ENCODE measurements around the gene RTL1.

The RTL1 gene

DNA sequence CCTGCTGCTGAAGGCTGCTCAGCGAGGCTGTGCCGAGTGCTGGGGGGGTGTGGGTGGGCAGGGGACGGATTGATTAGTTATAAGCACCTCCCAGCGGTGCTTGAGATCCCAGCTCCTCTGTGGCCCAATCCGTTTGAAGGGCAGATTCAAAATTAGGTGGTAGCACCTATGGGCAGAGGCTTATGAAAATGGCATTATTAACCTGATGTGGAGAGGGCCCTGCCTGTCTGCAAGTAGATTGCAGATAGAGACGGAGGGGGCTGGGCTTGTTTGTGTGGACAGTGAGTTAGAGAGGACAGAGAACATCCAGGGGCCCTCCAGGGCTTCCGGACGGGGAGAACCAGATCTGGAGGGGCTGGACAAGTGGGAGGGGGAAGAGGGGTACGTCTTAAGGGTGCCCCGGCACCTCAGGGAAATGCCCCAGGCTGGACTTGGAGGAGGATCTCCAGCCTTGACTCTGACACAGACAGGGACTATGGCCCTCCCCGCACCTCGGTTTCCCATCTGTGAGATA lies at the start of gene RTL1:
Gene RTL1 (minus strand): TSS at position 51 of the 514 bp plus-strand sequence. CDS start 18,934 bp downstream, outside the sequence.
- FAIRE-seq (no peak), DNase-seq (ENCODE audit: insufficient read length, low spot score) (no peak)
- no peak for TF ChIP-seq POLR2A (IDR thresholded peaks at IDR 0.05; ENCODE audit: low read depth, low read length)

DNA sequence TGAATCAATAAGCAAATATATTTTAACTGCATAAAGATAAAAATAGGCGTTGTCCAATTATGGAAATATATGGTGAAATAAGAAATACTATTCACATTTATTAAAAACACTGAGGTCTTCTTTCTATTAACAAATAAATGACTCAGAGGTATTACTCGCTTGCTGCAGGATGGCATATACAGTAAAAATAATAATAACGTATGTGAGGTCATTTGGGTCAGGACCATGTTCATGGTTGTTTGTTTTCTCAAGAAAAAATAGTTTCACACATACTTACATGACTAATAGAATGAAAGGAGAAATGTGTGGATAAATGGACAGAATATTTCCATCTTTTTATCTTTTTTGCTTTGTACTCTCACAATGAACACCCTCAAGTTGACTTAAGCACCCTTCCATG lies 46.5 kb upstream of the RTL1 start:
- FAIRE-seq: no peak
- no peak for DNase-seq (ENCODE audit: insufficient read length, low spot score)
- TF ChIP-seq POLR2A (IDR thresholded peaks at IDR 0.05; ENCODE audit: low read depth, low read length): no peak

DNA sequence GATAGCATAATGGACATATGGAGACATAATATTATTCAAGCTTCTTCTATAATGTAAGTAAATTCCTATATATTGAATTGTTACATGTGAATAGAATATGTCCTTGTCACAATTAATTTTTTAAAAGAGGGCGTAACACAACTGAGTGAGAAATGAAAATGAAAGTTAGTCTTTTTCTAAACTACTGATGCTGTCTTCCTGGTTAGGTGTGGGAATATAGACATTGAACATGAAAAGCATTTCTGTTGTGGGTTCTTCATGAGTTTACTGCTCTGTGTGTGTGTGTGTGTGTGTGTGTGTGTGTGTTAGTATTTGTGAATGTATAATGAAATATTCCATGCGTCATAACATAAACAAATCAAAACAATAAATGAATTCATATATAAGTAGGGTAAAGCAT lies 40.5 kb upstream of the RTL1 start:
- DNase-seq (ENCODE audit: insufficient read length, low spot score): no peak

DNA sequence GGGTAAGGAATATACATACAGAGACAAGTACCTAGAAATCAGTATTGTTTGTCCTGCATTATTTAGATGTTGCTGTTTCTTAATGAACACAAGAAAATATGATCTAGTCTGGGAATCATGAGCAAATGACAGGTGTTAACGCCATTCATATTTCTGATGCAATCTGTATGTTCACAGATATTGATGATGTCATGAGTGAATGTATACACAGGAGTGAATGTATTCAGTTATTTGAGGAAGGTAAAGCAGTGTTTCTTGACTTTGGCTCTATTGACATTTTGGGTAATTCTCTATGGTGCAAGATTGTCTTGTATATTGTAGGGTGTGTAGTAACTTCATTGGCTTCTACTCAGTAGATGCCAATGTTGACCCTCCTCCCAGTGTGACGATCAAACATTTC lies 26.7 kb upstream of the RTL1 start:
- no peak for DNase-seq (ENCODE audit: insufficient read length, low spot score)
- FAIRE-seq: no peak
- TF ChIP-seq POLR2A (IDR thresholded peaks at IDR 0.05; ENCODE audit: low read depth, low read length): no peak

More for the DNA sequence above, 40.5 kb upstream of the RTL1 start:
- no peak for TF ChIP-seq POLR2A (IDR thresholded peaks at IDR 0.05; ENCODE audit: low read depth, low read length)
- no peak for FAIRE-seq

DNA sequence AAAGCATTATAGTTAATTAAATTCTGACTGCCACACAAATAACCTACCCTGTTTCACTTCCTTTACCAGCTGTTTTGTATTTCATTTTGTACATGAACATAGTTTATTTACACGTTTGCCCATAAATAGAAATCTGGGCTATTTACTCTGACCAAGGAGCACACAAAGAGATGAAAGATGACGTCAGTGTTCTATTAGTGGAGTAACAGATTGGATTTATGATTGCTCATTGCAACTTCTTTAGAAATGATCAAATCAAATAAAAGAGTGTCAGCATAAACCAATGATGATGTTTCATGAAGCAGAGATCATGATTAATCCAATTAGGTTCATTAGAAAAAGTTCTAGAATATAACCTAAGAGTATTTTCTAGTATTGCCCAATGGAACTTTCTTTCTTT lies 12.0 kb upstream of the RTL1 start:
- FAIRE-seq (no peak), DNase-seq (ENCODE audit: insufficient read length, low spot score) (no peak)
- TF ChIP-seq POLR2A (IDR thresholded peaks at IDR 0.05; ENCODE audit: low read depth, low read length): no peak

DNA sequence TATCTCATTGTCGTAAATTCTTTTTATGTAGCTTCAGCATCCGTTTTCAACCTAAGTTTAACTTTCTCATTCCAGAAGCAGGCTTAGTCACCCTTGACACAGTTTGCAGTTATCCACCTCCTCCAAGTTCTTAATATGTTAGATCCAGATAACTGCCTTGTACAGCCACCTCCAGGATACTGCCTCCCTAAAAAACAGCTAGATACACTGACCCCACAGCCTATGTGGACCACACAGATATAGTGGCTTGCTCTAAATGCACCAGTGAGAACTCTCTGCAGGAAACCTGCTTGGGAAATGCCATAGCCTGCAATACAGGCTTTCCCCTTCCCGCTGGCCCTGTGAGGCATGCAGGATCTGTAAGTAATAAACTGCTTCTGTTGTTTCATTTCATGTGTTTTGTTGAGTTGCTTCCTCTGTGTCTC lies 11.1 kb upstream of the RTL1 start:
- DNase-seq (ENCODE audit: insufficient read length, low spot score) (no peak), FAIRE-seq (no peak)
- TF ChIP-seq POLR2A (IDR thresholded peaks at IDR 0.05; ENCODE audit: low read depth, low read length): no peak

DNA sequence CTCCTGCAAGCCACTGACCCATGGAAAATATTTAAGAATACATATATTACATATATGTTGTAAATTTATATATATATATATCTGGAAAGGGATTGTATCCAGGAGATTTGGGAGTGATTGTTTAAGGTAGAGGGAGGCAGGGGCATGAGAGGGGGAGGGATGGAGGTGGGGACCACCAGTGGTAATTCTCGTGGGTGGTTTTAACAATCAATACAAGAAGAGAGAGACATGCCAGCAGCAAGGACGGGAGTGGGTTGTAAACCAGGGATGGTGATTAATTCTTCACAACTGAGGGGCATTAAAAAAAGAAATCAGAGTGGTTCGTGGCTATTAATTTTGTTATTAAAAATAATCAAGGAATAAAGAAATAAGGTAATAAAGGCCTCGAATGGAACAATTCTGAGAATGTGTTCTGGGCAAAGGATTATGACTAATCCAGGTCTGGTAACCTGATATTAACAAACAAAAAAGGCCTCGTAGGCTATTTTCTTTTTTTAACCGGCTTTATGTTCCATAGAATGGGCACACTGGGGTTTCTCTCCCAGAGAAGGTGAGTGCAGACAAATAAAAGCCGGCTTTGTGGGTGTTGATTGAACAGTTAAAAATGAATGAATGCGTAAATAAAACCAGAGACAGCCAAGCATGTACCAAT lies 8.3 kb upstream of the RTL1 start:
- no peak for FAIRE-seq
- TF ChIP-seq POLR2A (IDR thresholded peaks at IDR 0.05; ENCODE audit: low read depth, low read length): no peak
- no peak for DNase-seq (ENCODE audit: insufficient read length, low spot score)

DNA sequence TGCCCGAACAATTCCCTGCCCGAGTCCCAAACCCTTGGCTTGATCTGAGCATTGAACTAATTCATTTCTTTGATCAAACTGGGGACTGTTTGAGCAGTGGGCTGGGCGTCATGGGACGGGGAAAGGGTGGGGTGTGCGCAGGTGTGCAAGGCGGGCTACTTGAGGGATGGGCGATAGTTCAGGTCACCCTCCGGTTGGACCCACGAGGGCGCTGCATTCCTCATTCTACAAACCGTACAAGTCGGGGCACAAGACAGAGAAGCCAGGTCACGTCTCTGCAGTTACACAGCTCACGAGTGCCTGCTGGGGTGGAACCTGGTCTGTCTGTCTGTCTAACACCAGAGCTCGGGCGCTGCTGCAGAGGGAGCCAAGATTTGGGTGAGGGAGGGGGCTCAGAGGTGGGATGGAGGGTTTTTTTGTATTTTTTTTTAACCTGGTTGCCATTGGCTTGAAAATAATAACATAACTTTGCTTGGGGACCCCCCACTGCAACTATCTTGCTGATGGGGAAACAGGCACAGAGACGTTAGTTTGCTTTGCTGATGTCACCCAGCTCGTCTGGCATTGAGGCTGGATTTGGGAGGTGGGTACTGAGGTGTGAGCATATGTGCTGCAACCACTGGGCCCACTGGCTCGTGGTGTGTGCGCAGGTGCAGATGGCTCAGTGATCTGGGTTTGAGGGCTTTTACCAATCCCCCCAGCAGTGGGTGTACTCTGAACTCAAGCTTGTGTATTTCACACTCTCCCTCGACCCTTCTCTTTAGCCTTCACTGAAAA lies 7.6 kb upstream of the RTL1 start:
- DNase-seq (ENCODE audit: insufficient read length, low spot score) (no peak), FAIRE-seq (no peak)
- no peak for TF ChIP-seq POLR2A (IDR thresholded peaks at IDR 0.05; ENCODE audit: low read depth, low read length)

DNA sequence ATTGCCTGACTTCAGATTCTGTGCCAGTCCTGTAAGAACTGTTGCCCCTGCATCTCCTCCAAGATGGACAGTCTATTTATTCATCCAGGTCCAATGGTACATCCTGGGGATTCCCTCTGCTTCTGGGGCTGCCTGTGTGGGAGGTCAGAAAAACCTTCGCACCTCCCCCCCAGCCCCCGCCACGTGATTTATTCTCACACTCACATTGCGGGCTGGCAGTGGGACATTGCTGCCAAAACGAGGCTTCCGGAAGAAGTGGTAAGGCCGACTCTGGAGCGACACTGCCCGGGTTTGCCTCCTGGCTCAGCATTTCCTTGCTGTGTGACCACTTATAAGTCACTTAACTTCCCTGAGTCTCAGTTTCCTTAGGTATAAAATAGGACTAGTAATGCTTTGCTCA lies 5.9 kb upstream of the RTL1 start:
- FAIRE-seq: no peak
- no peak for TF ChIP-seq POLR2A (IDR thresholded peaks at IDR 0.05; ENCODE audit: low read depth, low read length)
- no peak for DNase-seq (ENCODE audit: insufficient read length, low spot score)

DNA sequence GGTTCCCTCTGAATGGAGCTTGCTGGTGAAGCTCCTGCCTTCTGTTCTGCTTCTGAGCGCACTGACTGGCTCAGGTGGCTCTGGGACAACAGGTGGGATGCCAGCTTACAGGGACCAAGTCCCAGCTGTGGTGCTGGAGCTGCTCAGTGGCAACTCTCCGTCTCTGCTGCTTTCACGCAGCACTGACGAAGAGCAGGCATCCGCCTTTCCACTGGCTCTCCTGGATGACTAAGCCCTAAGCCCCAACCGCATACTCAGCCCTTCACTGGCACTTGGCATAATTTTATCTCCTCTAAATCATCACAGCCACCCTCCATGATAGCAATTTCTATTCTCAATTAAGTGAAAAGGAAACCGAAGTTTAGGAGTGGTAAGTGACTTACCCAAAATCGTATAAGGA lies 3.7 kb upstream of the RTL1 start:
- no peak for DNase-seq (ENCODE audit: insufficient read length, low spot score)
- FAIRE-seq: no peak
- no peak for TF ChIP-seq POLR2A (IDR thresholded peaks at IDR 0.05; ENCODE audit: low read depth, low read length)

DNA sequence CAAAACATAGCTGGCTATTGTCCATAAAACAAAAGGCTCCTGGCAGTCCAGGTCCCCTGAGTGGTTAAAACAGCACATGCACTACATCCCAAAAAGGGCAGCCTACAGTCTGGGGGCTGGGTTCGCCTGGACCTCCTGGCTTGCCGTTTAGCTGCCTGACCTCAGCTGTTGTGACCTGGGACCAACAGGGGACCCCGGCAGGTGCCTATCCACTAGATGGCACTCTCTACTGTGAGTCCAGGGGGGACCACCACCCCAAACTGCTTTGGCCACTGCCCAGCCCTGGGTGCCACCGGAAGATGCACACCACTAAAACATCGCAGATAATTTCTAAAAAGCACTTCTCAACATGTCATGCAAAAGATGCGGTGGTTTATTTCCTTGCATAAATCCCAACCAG lies 2.9 kb upstream of the RTL1 start:
- no peak for DNase-seq (ENCODE audit: insufficient read length, low spot score)
- TF ChIP-seq POLR2A (IDR thresholded peaks at IDR 0.05; ENCODE audit: low read depth, low read length): no peak
- FAIRE-seq: no peak

DNA sequence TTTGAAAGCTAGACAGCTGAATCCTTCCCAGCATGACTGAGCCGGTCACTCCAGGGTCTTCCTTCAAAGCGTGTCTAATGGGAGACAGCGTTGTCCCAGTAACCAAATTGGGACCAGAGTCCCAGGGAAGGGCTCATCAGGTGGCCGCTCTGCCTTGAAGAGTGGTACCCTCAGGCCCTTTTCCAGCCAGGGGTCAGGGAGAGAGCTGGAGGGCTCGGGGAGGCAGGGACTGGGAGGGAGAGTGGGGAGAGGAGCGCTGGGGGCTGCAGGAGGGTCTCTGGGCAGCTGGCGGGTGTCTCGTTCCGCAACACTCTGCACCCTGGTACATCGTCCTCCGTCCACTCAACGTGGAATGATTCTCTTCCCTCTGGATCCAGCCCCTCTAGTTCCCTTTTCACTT lies 1.6 kb upstream of the RTL1 start:
- FAIRE-seq (no peak), DNase-seq (ENCODE audit: insufficient read length, low spot score) (no peak)
- no peak for TF ChIP-seq POLR2A (IDR thresholded peaks at IDR 0.05; ENCODE audit: low read depth, low read length)

DNA sequence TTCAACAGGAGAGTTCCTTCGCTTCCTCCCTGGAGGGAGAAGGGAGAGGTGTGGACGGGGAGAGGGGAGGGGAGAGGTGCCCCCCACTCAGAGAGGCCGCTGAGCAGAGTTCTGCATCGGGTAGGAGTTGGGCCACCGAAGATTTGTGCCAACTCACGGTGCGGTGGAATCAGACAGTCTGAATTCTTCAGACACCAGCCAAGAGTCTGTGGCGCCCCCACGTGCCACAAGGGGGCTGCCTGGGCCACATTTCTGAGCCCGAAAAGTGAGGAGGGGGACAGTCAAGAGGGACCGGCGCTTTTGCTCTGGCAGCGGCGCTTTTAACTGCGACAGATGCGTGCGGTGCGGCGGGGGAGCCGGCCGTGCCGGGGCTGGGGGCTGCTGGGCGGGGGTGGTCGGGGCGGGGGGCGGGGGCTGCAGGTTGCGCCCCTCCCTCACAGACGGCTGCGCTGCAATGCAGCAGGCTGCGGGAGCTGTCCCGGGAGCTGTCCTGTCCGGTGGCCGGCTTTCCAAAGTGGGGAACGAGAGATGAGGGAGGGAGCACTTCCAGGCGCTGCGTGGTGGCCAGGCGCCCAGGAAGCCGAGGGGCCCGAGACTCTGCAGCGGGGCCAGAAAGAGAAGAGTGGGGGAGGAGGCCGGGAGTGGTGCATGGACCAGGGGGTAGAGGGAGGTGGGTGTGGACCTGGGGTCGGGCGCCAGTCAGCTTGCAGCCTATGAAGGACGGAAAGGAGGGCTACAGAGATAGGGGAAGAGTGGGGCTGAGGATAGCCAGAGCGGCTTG lies 975 bp upstream of the RTL1 start:
- DNase-seq (ENCODE audit: insufficient read length, low spot score) (no peak), FAIRE-seq (no peak)
- TF ChIP-seq POLR2A (IDR thresholded peaks at IDR 0.05; ENCODE audit: low read depth, low read length): no peak

DNA sequence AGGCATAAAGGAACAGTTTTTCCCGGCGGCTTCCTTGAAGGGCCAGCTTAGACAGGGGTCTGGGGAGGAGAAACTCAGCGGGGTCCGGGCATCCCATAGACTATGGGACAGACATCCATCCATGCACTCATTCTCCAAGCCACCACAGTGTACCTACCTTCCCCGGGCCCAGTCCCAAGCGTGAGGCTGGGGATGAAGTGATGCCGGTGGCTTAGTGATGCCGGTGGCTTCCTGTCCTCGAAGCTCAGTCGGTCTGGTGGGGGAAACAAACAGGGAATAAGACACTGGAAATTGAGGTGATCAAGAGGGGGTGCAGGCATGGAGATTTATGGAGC lies 421 bp downstream of the RTL1 start:
- DNase-seq (ENCODE audit: insufficient read length, low spot score): no peak
- TF ChIP-seq POLR2A (IDR thresholded peaks at IDR 0.05; ENCODE audit: low read depth, low read length): no peak

More for the DNA sequence above, 421 bp downstream of the RTL1 start:
- FAIRE-seq: no peak

All from H54 (cell line).